Ishikawa (cell line): ENCODE results near the gene CBS.

ENCODE experiments used
- CEBPB ChIP-seq: IDR thresholded peaks from 2 replicates; pipeline ENCODE4 v1.6.1; 2012
- CREB1 ChIP-seq: IDR thresholded peaks from 2 replicates; pipeline ENCODE4 v1.6.1; 2012; ENCODE audit warnings: low read depth
- EGR1 ChIP-seq: IDR thresholded peaks from 2 replicates; pipeline ENCODE4 v1.6.1; 2012
- EP300 ChIP-seq: IDR thresholded peaks from 2 replicates; pipeline ENCODE4 v1.6.1; 2012; ENCODE audit warnings: borderline replicate concordance
- FOXM1 ChIP-seq: IDR thresholded peaks from 2 replicates; pipeline ENCODE4 v1.6.1; 2012; ENCODE audit warnings: low read depth, borderline replicate concordance
- MAX ChIP-seq: IDR thresholded peaks from 2 replicates; pipeline ENCODE4 v1.6.1; 2012
- NFIC ChIP-seq: IDR thresholded peaks from 2 replicates; pipeline ENCODE4 v1.6.1; 2012
- RAD21 ChIP-seq: IDR thresholded peaks from 2 replicates; pipeline ENCODE4 v1.6.1; 2012; ENCODE audit warnings: low read depth
- REST ChIP-seq: IDR thresholded peaks from 2 replicates; pipeline ENCODE4 v1.6.1; 2012; ENCODE audit warnings: low read depth, mild to moderate bottlenecking
- TAF1 ChIP-seq: IDR thresholded peaks from 2 replicates; pipeline ENCODE4 v1.6.1; 2012; ENCODE audit warnings: low read depth, mild to moderate bottlenecking
- TCF12 ChIP-seq: IDR thresholded peaks from 2 replicates; pipeline ENCODE4 v1.6.1; 2012; ENCODE audit warnings: low read depth
- TEAD4 ChIP-seq: IDR thresholded peaks from 2 replicates; pipeline ENCODE4 v1.6.1; 2012
- USF1 ChIP-seq: IDR thresholded peaks from 2 replicates; pipeline ENCODE4 v1.6.1; 2012
- YY1 ChIP-seq: IDR thresholded peaks from 2 replicates; pipeline ENCODE4 v1.6.1; 2012; ENCODE audit warnings: low read depth
- ZBTB7A ChIP-seq: IDR thresholded peaks from 2 replicates; pipeline ENCODE4 v1.6.1; 2012; ENCODE audit warnings: low read depth

CBS gene

GRCh38 chr21:43004926-43005325 lies 70.7 kb downstream of the CBS start:
- TF ChIP-seq CEBPB (no peak), YY1 (no peak), USF1 (no peak), ZBTB7A (no peak), TAF1 (no peak), FOXM1 (no peak), EGR1 (no peak), REST (no peak), EP300 (no peak), MAX (no peak), TEAD4 (no peak), RAD21 (no peak), CREB1 (no peak), TCF12 (no peak), NFIC (no peak)
